A673 (cell line): ENCODE data around the gene FAM169A. TPM values are rescaled to one million over a fixed set of nuclear protein-coding genes. Genes with fewer than 3 reads are reported as not detected.

Source experiments
- BruUV-seq: library from RNA; stranded (reverse); fragments of 400-500 nt; replicated peaks from 2 replicates; lab custom pipeline; 2021; lab: Mats Ljungman, UMichigan
- CTCF ChIA-PET: fragments of 300-600 bp; sonication (Branson Sonifier 250); formaldehyde crosslinking; loops from one replicate; lab custom pipeline; 2022; ENCODE audit warnings: antibody characterized with exemption; lab: Charles Lee
- POLR2A ChIA-PET: fragments of 300-600 bp; sonication (Branson Sonifier 250); formaldehyde crosslinking; loops from one replicate; lab custom pipeline; 2022; ENCODE audit warnings: antibody characterized with exemption; ENCODE audit not compliant: low non-redundant PET; lab: Charles Lee
- DNase-seq: peaks from one replicate; pipeline ENCODE4 v3.0.0-alpha.2; 2015; ENCODE audit warnings: low spot score
- H3K27ac ChIP-seq: fragments of 200-600 bp; sonication (generic); 2 replicates; pipeline ENCODE4 v1.5.1; 2016; ENCODE audit warnings: mixed run types, low read depth, mild to moderate bottlenecking, mixed read lengths, antibody characterized with exemption, low read length; ENCODE audit not compliant: poor library complexity, severe bottlenecking
- H3K27me3 ChIP-seq: fragments of 200-600 bp; sonication (generic); replicated peaks from 2 replicates; pipeline ENCODE4 v1.6.1; 2017; ENCODE audit warnings: mixed run types, low read depth, mild to moderate bottlenecking, mixed read lengths, antibody characterized with exemption, low read length; ENCODE audit not compliant: insufficient read depth, poor library complexity
- H3K36me3 ChIP-seq: fragments of 200-600 bp; sonication (generic); 2 replicates; pipeline ENCODE4 v1.6.1; 2016; ENCODE audit warnings: mixed run types, mild to moderate bottlenecking, mixed read lengths, antibody characterized with exemption, low read length; ENCODE audit not compliant: insufficient read depth, poor library complexity, severe bottlenecking
- H3K4me1 ChIP-seq: fragments of 200-600 bp; sonication (generic); 2 replicates; pipeline ENCODE4 v1.6.1; 2017; ENCODE audit warnings: mixed run types, mild to moderate bottlenecking, mixed read lengths, antibody characterized with exemption, low read length; ENCODE audit not compliant: insufficient read depth, poor library complexity, severe bottlenecking
- H3K4me3 ChIP-seq: fragments of 200-600 bp; sonication (generic); 2 replicates; pipeline ENCODE4 v1.5.1; 2016; ENCODE audit warnings: low read depth, mixed run types, mild to moderate bottlenecking, mixed read lengths, low read length; ENCODE audit not compliant: poor library complexity, severe bottlenecking
- H3K9me3 ChIP-seq: fragments of 200-600 bp; sonication (generic); 2 replicates; pipeline ENCODE4 v1.6.1; 2016; ENCODE audit warnings: mixed run types, low read depth, mild to moderate bottlenecking, mixed read lengths, antibody characterized with exemption, low read length; ENCODE audit not compliant: poor library complexity, severe bottlenecking
- CTCF ChIP-seq: fragments of 300-800, 200-600 bp; sonication (generic); conservative IDR thresholded peaks from 2 replicates; pipeline ENCODE4 v1.5.1; 2017; ENCODE audit warnings: low read depth, mild to moderate bottlenecking, antibody characterized with exemption, low read length, moderate library complexity, mixed read lengths
- EZH2 ChIP-seq: fragments of 200-600 bp; sonication (generic); IDR thresholded peaks from 2 replicates; pipeline ENCODE4 v1.6.1; 2017; ENCODE audit warnings: borderline replicate concordance, low read depth, mild to moderate bottlenecking, mixed read lengths, antibody characterized with exemption, low read length; ENCODE audit not compliant: poor library complexity, severe bottlenecking
- intact Hi-C: fragments of 100-400 bp; cut with micrococcal nuclease; formaldehyde crosslinking; loops from one replicate; pipeline ENCODE4 v1.10.0; 2022; ENCODE audit not compliant: unreplicated experiment
- total RNA-seq: library from RNA; stranded (reverse); gene quantifications from 2 replicates; pipeline ENCODE4 v1.2.3, GENCODE V29; 2021

Gene FAM169A
- total RNA-seq, 1 experiment from 2014 or later = 10.5 TPM

- ChIA-PET CTCF (no interaction called here), POLR2A (no interaction called here)
- no TSS peak for BruUV-seq
- peak; percentile 12 for DNase-seq
- H3K27me3 ChIP-seq = no peaks in the 10 kb centered on the region
- no peak for TF ChIP-seq EZH2
- no peak for TF ChIP-seq CTCF
- no peak overlapping the region for H3K4me3 ChIP-seq
- intact Hi-C loops = no loop called here
- no peaks in the 10 kb centered on the region for H3K9me3 ChIP-seq
- H3K4me1 ChIP-seq = no peaks in the 10 kb centered on the region
- no peak overlapping the region for H3K27ac ChIP-seq
- H3K36me3 ChIP-seq = no peaks in the 10 kb centered on the region
Measured at GRCh38 chr5:74877624-74878304, 11.6 kb upstream of the FAM169A start.

GRCh38 chr5:74875994-74876791 lies 10.0 kb upstream of the FAM169A start:
- no peaks in the 10 kb centered on the region for H3K4me1 ChIP-seq
- H3K36me3 ChIP-seq = no peaks in the 10 kb centered on the region
- ChIA-PET POLR2A (no interaction called here), CTCF (no interaction called here)
- no peaks in the 10 kb centered on the region for H3K9me3 ChIP-seq
- no peak for DNase-seq
- intact Hi-C loops = no loop called here
- BruUV-seq = no TSS peak
- H3K4me3 ChIP-seq = no peak overlapping the region
- TF ChIP-seq CTCF (no peak), EZH2 (no peak)
- no peak overlapping the region for H3K27ac ChIP-seq
- H3K27me3 ChIP-seq = no peaks in the 10 kb centered on the region

- H3K9me3 ChIP-seq = no peaks in the 10 kb centered on the region
- no peak overlapping the region for H3K4me3 ChIP-seq
- ChIA-PET POLR2A (no interaction called here), CTCF (no interaction called here)
- no peak overlapping the region for H3K27ac ChIP-seq
- intact Hi-C loops = no loop called here
- no peak for TF ChIP-seq EZH2
- TF ChIP-seq CTCF = no peak
- no peaks in the 10 kb centered on the region for H3K4me1 ChIP-seq
- H3K27me3 ChIP-seq = no peaks in the 10 kb centered on the region
- BruUV-seq = no TSS peak
- no peaks in the 10 kb centered on the region for H3K36me3 ChIP-seq
- DNase-seq = no peak
Measured at GRCh38 chr5:74873525-74874249, 7.5 kb upstream of the FAM169A start.
